ENCODE measurements around the gene PICK1. TPM values are rescaled to one million over a fixed set of nuclear protein-coding genes. Genes with fewer than 3 reads are reported as not detected.

The PICK1 gene
- total and polyA plus RNA-seq, 10 of the 15 experiments (the other 5 are each of a cell fraction or from before 2014, with no cell fraction given), result 0.07 to 19.2 (median 10.9) TPM

DNA sequence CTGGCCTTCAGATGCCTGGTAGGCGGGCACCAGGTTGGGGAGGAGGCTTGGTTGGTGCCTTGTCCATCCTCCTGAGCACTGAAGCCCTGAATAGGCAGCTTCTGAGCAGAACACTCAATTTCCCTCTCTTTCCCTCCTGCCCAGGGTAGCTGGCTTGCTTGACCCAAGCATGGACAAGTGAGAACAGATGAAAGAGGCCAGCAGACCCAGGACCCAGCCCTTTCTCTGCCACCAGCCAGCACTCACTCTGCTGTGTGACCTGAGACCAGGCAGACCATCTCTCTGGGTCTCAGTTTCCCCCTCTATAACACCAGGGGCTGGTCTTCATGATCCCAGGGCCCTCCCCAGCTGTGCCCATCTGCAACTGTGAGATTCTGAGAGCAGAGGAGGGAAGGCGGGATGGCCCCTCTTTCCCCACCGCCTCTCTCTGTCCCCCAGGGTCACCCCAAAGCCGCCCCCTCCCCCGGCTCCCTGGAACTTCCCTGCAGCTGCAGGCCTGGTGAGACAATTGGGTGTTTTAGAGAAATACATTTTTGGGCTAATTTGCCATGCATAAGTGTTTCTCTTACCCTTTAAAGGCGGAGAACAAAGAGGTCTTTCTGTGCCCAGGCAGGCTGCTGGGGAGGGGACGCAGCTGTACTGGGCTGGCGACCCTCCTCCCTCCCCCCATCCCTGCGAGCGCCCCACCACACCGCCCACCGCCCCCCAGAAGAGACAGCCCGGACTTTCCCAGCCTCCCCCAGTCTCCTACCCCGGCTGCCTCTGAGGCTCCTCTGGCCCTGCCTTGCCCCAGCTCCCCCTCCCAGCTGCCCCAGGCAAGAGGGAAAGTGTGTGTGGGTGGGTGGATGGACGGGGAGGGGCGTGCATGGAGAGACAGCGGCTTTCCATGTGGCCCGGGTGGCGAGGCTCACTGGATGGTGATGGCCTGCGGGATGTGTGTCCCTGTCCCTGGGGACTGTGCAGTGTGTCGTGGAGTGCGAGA, 30.8 kb upstream of the PICK1 start:
- ChIA-PET SMC1A (ENCODE audit: uncharacterized antibody, unreplicated experiment) (no interaction called here), POLR2A (no interaction called here), RAD21 (ENCODE audit: unreplicated experiment) (no interaction called here), CTCF (no interaction called here)
- Histone ChIP-seq H2AFZ (ENCODE audit: control insufficient read depth, low read depth, low read length) (no peak overlapping the region), H3K27ac (ENCODE audit: control insufficient read depth, insufficient read depth) (no peak overlapping the region), H3K4me1 (ENCODE audit: control insufficient read depth, insufficient read depth, low read length) (no peaks in the 10 kb centered on the region), H3K27me3 (replicated peaks in 1 of 2; ENCODE audit: control insufficient read depth in 2 of 2, insufficient read depth in 2 of 2, low read length in 1 of 2) (0 out of 4 replicates have a peak, but pooled peaks cover 0 to 4% of the 10 kb centered on the region in 2 experiments), H4K20me1 (ENCODE audit: control insufficient read depth, insufficient read depth) (no peaks in the 10 kb centered on the region), H3K9me3 (replicated peaks; ENCODE audit: control insufficient read depth, insufficient read depth, low read length) (no peaks in the 10 kb centered on the region), H3K79me2 (ENCODE audit: control insufficient read depth, insufficient read depth, low read length) (no peaks in the 10 kb centered on the region), H3K4me2 (ENCODE audit: control insufficient read depth, insufficient read depth) (no peak overlapping the region), H3K9ac (ENCODE audit: control insufficient read depth, insufficient read depth, low read length) (no peak overlapping the region), H3K36me3 (ENCODE audit: control insufficient read depth in 2 of 2, insufficient read depth in 2 of 2, low read length in 1 of 2) (no peaks in the 10 kb centered on the region), H3K4me3 (no peak overlapping the region)
- intact Hi-C loops (cut with micrococcal nuclease; ENCODE audit: unreplicated experiment) (no loop called here), in situ Hi-C loops (cut with MboI) (no loop called here)
- TF ChIP-seq MEF2B (IDR thresholded peaks at IDR 0.05; ENCODE audit: partially characterized antibody, poor library complexity, severe bottlenecking) (peak; percentile 25), NFIC (IDR thresholded peaks at IDR 0.05; ENCODE audit: low read depth, low read length) (no peak)
- DNase-seq (ENCODE audit: low read depth, low spot score) (no peak), ATAC-seq (no peak), FAIRE-seq (no peak)
- WGBS (ENCODE audit: insufficient coverage, insufficient replicate concordance, low lambda C conversion rate, missing lambda C conversion rate), result 24% methylated on average over 12 of the region's 22 CpGs
- BruUV-seq (replicated peaks), result no TSS peak

DNA sequence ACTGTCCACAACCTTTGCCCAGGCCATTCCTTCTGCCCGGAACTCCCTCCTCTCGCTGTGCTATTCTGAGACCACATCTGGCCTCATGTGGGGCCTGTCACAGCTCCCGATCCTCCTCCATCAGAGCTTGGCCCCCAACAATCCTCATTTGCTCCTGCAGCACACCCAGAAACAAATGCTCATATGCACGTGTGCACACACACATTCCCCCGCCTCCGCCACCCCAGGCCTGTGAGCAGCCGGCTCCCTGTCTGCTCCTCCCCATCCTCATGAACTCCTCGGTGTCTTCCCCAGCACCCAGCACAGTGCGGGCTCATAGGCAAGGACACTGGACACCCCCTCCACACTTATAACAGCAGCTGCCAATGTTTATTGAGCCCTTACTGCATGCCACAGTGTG, 29.7 kb upstream of the PICK1 start:
- BruUV-seq (replicated peaks), result no TSS peak

More for the DNA sequence above, 29.7 kb upstream of the PICK1 start:
- Histone ChIP-seq H3K4me1 (ENCODE audit: control insufficient read depth, insufficient read depth, low read length) (no peaks in the 10 kb centered on the region), H3K4me3 (no peak overlapping the region), H3K27me3 (replicated peaks in 1 of 2; ENCODE audit: control insufficient read depth in 2 of 2, insufficient read depth in 2 of 2, low read length in 1 of 2) (0 out of 4 replicates have a peak, but pooled peaks cover 0 to 4% of the 10 kb centered on the region in 2 experiments), H3K4me2 (ENCODE audit: control insufficient read depth, insufficient read depth) (no peak overlapping the region), H3K9me3 (replicated peaks; ENCODE audit: control insufficient read depth, insufficient read depth, low read length) (no peaks in the 10 kb centered on the region), H2AFZ (ENCODE audit: control insufficient read depth, low read depth, low read length) (no peak overlapping the region), H3K9ac (ENCODE audit: control insufficient read depth, insufficient read depth, low read length) (no peak overlapping the region), H3K36me3 (ENCODE audit: control insufficient read depth in 2 of 2, insufficient read depth in 2 of 2, low read length in 1 of 2) (no peaks in the 10 kb centered on the region), H3K79me2 (ENCODE audit: control insufficient read depth, insufficient read depth, low read length) (no peaks in the 10 kb centered on the region), H3K27ac (ENCODE audit: control insufficient read depth, insufficient read depth) (no peak overlapping the region), H4K20me1 (ENCODE audit: control insufficient read depth, insufficient read depth) (no peaks in the 10 kb centered on the region)
- TF ChIP-seq, protein P1, sequence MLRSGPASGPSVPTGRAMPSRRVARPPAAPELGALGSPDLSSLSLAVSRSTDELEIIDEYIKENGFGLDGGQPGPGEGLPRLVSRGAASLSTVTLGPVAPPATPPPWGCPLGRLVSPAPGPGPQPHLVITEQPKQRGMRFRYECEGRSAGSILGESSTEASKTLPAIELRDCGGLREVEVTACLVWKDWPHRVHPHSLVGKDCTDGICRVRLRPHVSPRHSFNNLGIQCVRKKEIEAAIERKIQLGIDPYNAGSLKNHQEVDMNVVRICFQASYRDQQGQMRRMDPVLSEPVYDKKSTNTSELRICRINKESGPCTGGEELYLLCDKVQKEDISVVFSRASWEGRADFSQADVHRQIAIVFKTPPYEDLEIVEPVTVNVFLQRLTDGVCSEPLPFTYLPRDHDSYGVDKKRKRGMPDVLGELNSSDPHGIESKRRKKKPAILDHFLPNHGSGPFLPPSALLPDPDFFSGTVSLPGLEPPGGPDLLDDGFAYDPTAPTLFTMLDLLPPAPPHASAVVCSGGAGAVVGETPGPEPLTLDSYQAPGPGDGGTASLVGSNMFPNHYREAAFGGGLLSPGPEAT (IDR thresholded peaks at IDR 0.05; ENCODE audit: low read depth), result no peak
- TF ChIP-seq SIX5 (IDR thresholded peaks at IDR 0.05; ENCODE audit: low read depth, low read length, severe bottlenecking), result no peak
- TF ChIP-seq NR2F1 (conservative IDR thresholded peaks at IDR 0.05), result no peak
- no peak for TF ChIP-seq CHD4 (IDR thresholded peaks at IDR 0.05)
- TF ChIP-seq NRF1 (conservative IDR thresholded peaks at IDR 0.05; ENCODE audit: low read depth, low read length), result no peak
- no peak for TF ChIP-seq SRF (IDR thresholded peaks at IDR 0.05; ENCODE audit: low read depth in 2 of 2, low read length in 2 of 2)
- no peak for TF ChIP-seq RELA (IDR thresholded peaks at IDR 0.05; ENCODE audit: borderline replicate concordance, partially characterized antibody)
- no peak for TF ChIP-seq EGR1 (IDR thresholded peaks at IDR 0.05; ENCODE audit: borderline replicate concordance in 1 of 2, low read depth in 2 of 2, low read length in 2 of 2)
- no peak for TF ChIP-seq RCOR1 (conservative IDR thresholded peaks at IDR 0.05; ENCODE audit: low read depth, low read length)
- no peak for TF ChIP-seq ZNF274 (IDR thresholded peaks at IDR 0.05; ENCODE audit: insufficient read depth, insufficient read length)
- no peak for ATAC-seq
- ChIA-PET POLR2A (no interaction called here), CTCF (no interaction called here), RAD21 (ENCODE audit: unreplicated experiment) (no interaction called here), SMC1A (ENCODE audit: uncharacterized antibody, unreplicated experiment) (no interaction called here)
- 69% methylated on average over 9 of the region's 9 CpGs for WGBS (ENCODE audit: insufficient coverage, insufficient replicate concordance, low lambda C conversion rate, missing lambda C conversion rate)
- in situ Hi-C loops (cut with MboI) (no loop called here), intact Hi-C loops (cut with micrococcal nuclease; ENCODE audit: unreplicated experiment) (no loop called here)
- no peak for DNase-seq (ENCODE audit: low read depth, low spot score)
- no peak for FAIRE-seq
